ENCODE results near the gene SPAG4. TPM values are rescaled to one million over a fixed set of nuclear protein-coding genes. Genes with fewer than 3 reads are reported as not detected.

The SPAG4 gene
- total RNA-seq, 1 experiment from 2014 or later = 6.4 TPM

- Histone ChIP-seq H3K36me3 (ENCODE audit: insufficient read depth, low read length) (no peaks in the 10 kb centered on the region), H3K9ac (ENCODE audit: low read length) (no peak overlapping the region), H4K20me1 (ENCODE audit: insufficient read depth, low read depth, low read length) (no peaks in the 10 kb centered on the region), H3K9me2 (replicated peaks; ENCODE audit: insufficient read depth, low read length) (no peaks in the 10 kb centered on the region), H3K27ac (ENCODE audit: low read length) (no peak overlapping the region), H3K4me1 (ENCODE audit: low read length) (no peaks in the 10 kb centered on the region), H3K4me2 (ENCODE audit: low read depth, low read length, poor library complexity, severe bottlenecking) (no peak overlapping the region), H2AFZ (ENCODE audit: low read length) (no peak overlapping the region), H3K79me2 (ENCODE audit: low read length) (no peaks in the 10 kb centered on the region), H3K9me3 (ENCODE audit: low read length) (no peaks in the 10 kb centered on the region), H3K27me3 (ENCODE audit: low read length) (no peaks in the 10 kb centered on the region), H3K4me3 (ENCODE audit: low read length) (no peak overlapping the region)
- no peak for DNase-seq
These were observed 19.7 kb upstream of the SPAG4 start for GRCh38 chr20:35595901-35596300.

GRCh38 chr20:35597186-35597585 is 18.4 kb upstream of the SPAG4 start:
- no peak overlapping the region for H3K27ac ChIP-seq (ENCODE audit: low read length)
- H3K27me3 ChIP-seq (ENCODE audit: low read length) = no peaks in the 10 kb centered on the region
- no peak overlapping the region for H2AFZ ChIP-seq (ENCODE audit: low read length)
- no peaks in the 10 kb centered on the region for H3K36me3 ChIP-seq (ENCODE audit: insufficient read depth, low read length)
- no peak overlapping the region for H3K4me2 ChIP-seq (ENCODE audit: low read depth, low read length, poor library complexity, severe bottlenecking)
- H3K9ac ChIP-seq (ENCODE audit: low read length) = no peak overlapping the region
- no peaks in the 10 kb centered on the region for H3K9me2 ChIP-seq (replicated peaks; ENCODE audit: insufficient read depth, low read length)
- no peaks in the 10 kb centered on the region for H4K20me1 ChIP-seq (ENCODE audit: insufficient read depth, low read depth, low read length)
- H3K9me3 ChIP-seq (ENCODE audit: low read length) = no peaks in the 10 kb centered on the region
- H3K4me3 ChIP-seq (ENCODE audit: low read length) = no peak overlapping the region
- DNase-seq = no peak
- H3K79me2 ChIP-seq (ENCODE audit: low read length) = no peaks in the 10 kb centered on the region
- no peaks in the 10 kb centered on the region for H3K4me1 ChIP-seq (ENCODE audit: low read length)

- H3K79me2 ChIP-seq (ENCODE audit: low read length) = no peaks in the 10 kb centered on the region
- no peak overlapping the region for H3K4me3 ChIP-seq (ENCODE audit: low read length)
- DNase-seq = no peak
- no peak overlapping the region for H3K4me2 ChIP-seq (ENCODE audit: low read depth, low read length, poor library complexity, severe bottlenecking)
- H3K4me1 ChIP-seq (ENCODE audit: low read length) = no peaks in the 10 kb centered on the region
- H3K9me2 ChIP-seq (replicated peaks; ENCODE audit: insufficient read depth, low read length) = no peaks in the 10 kb centered on the region
- no peaks in the 10 kb centered on the region for H3K36me3 ChIP-seq (ENCODE audit: insufficient read depth, low read length)
- H2AFZ ChIP-seq (ENCODE audit: low read length) = no peak overlapping the region
- H3K27ac ChIP-seq (ENCODE audit: low read length) = no peak overlapping the region
- no peaks in the 10 kb centered on the region for H3K9me3 ChIP-seq (ENCODE audit: low read length)
- H3K27me3 ChIP-seq (ENCODE audit: low read length) = no peaks in the 10 kb centered on the region
- H4K20me1 ChIP-seq (ENCODE audit: insufficient read depth, low read depth, low read length) = no peaks in the 10 kb centered on the region
- H3K9ac ChIP-seq (ENCODE audit: low read length) = no peak overlapping the region
These were observed 17.2 kb upstream of the SPAG4 start for GRCh38 chr20:35598476-35598875.

GRCh38 chr20:35598899-35599775 is 16.5 kb upstream of the SPAG4 start:
- no peaks in the 10 kb centered on the region for H3K4me1 ChIP-seq (ENCODE audit: low read length)
- no peaks in the 10 kb centered on the region for H4K20me1 ChIP-seq (ENCODE audit: insufficient read depth, low read depth, low read length)
- no peaks in the 10 kb centered on the region for H3K27me3 ChIP-seq (ENCODE audit: low read length)
- H2AFZ ChIP-seq (ENCODE audit: low read length) = no peak overlapping the region
- H3K36me3 ChIP-seq (ENCODE audit: insufficient read depth, low read length) = no peaks in the 10 kb centered on the region
- no peak overlapping the region for H3K27ac ChIP-seq (ENCODE audit: low read length)
- no peaks in the 10 kb centered on the region for H3K79me2 ChIP-seq (ENCODE audit: low read length)
- no peaks in the 10 kb centered on the region for H3K9me3 ChIP-seq (ENCODE audit: low read length)
- no peak overlapping the region for H3K4me3 ChIP-seq (ENCODE audit: low read length)
- DNase-seq = no peak
- H3K9ac ChIP-seq (ENCODE audit: low read length) = no peak overlapping the region
- H3K9me2 ChIP-seq (replicated peaks; ENCODE audit: insufficient read depth, low read length) = no peaks in the 10 kb centered on the region
- H3K4me2 ChIP-seq (ENCODE audit: low read depth, low read length, poor library complexity, severe bottlenecking) = no peak overlapping the region

- Histone ChIP-seq H3K4me3 (ENCODE audit: low read length) (no peak overlapping the region), H4K20me1 (ENCODE audit: insufficient read depth, low read depth, low read length) (no peaks in the 10 kb centered on the region), H2AFZ (ENCODE audit: low read length) (no peak overlapping the region), H3K4me1 (ENCODE audit: low read length) (peaks cover 6% of the 10 kb centered on the region), H3K9me3 (ENCODE audit: low read length) (no peaks in the 10 kb centered on the region), H3K9ac (ENCODE audit: low read length) (no peak overlapping the region), H3K4me2 (ENCODE audit: low read depth, low read length, poor library complexity, severe bottlenecking) (no peak overlapping the region), H3K36me3 (ENCODE audit: insufficient read depth, low read length) (no peaks in the 10 kb centered on the region), H3K9me2 (replicated peaks; ENCODE audit: insufficient read depth, low read length) (no peaks in the 10 kb centered on the region), H3K27ac (ENCODE audit: low read length) (no peak overlapping the region), H3K79me2 (ENCODE audit: low read length) (no peaks in the 10 kb centered on the region), H3K27me3 (ENCODE audit: low read length) (no peaks in the 10 kb centered on the region)
- no peak for DNase-seq
These were observed 15.9 kb upstream of the SPAG4 start for GRCh38 chr20:35599776-35600120.

GRCh38 chr20:35600176-35600992 is 15.2 kb upstream of the SPAG4 start:
- no peak overlapping the region for H2AFZ ChIP-seq (ENCODE audit: low read length)
- H3K9me2 ChIP-seq (replicated peaks; ENCODE audit: insufficient read depth, low read length) = no peaks in the 10 kb centered on the region
- no peaks in the 10 kb centered on the region for H4K20me1 ChIP-seq (ENCODE audit: insufficient read depth, low read depth, low read length)
- H3K9ac ChIP-seq (ENCODE audit: low read length) = no peak overlapping the region
- no peaks in the 10 kb centered on the region for H3K27me3 ChIP-seq (ENCODE audit: low read length)
- no peaks in the 10 kb centered on the region for H3K9me3 ChIP-seq (ENCODE audit: low read length)
- no peak overlapping the region for H3K27ac ChIP-seq (ENCODE audit: low read length)
- no peaks in the 10 kb centered on the region for H3K79me2 ChIP-seq (ENCODE audit: low read length)
- H3K4me2 ChIP-seq (ENCODE audit: low read depth, low read length, poor library complexity, severe bottlenecking) = no peak overlapping the region
- no peak for DNase-seq
- H3K4me1 ChIP-seq (ENCODE audit: low read length) = peaks cover 12% of the 10 kb centered on the region
- no peak overlapping the region for H3K4me3 ChIP-seq (ENCODE audit: low read length)
- H3K36me3 ChIP-seq (ENCODE audit: insufficient read depth, low read length) = no peaks in the 10 kb centered on the region

GRCh38 chr20:35600993-35601973 is 14.3 kb upstream of the SPAG4 start:
- Histone ChIP-seq H4K20me1 (ENCODE audit: insufficient read depth, low read depth, low read length) (no peaks in the 10 kb centered on the region), H3K9me2 (replicated peaks; ENCODE audit: insufficient read depth, low read length) (no peaks in the 10 kb centered on the region), H3K36me3 (ENCODE audit: insufficient read depth, low read length) (no peaks in the 10 kb centered on the region), H3K4me2 (ENCODE audit: low read depth, low read length, poor library complexity, severe bottlenecking) (no peak overlapping the region), H3K27me3 (ENCODE audit: low read length) (no peaks in the 10 kb centered on the region), H2AFZ (ENCODE audit: low read length) (no peak overlapping the region), H3K4me1 (ENCODE audit: low read length) (peaks cover 12% of the 10 kb centered on the region), H3K4me3 (ENCODE audit: low read length) (no peak overlapping the region), H3K79me2 (ENCODE audit: low read length) (no peaks in the 10 kb centered on the region), H3K9ac (ENCODE audit: low read length) (no peak overlapping the region), H3K9me3 (ENCODE audit: low read length) (no peaks in the 10 kb centered on the region), H3K27ac (ENCODE audit: low read length) (no peak overlapping the region)
- no peak for DNase-seq

Data from Karpas-422 (cell line).